Common myeloid progenitor, CD34-positive (primary cell): ENCODE results near the gene SFTPB.

ENCODE experiments used
- CTCF ChIA-PET: fragments of 350-600 bp; sonication (Branson Sonifier 250); formaldehyde crosslinking; loops from one replicate; lab custom pipeline; 2021; ENCODE audit warnings: antibody characterized with exemption; lab: Charles Lee
- POLR2A ChIA-PET: fragments of 350-600 bp; sonication (Branson Sonifier 250); formaldehyde crosslinking; loops from one replicate; lab custom pipeline; 2021; ENCODE audit warnings: antibody characterized with exemption; lab: Charles Lee
- DNase-seq, 3 donors: peaks; one replicate each; pipeline versions ENCODE4 v3.0.0 to v3.0.0-alpha.2; 2013
- H3K27ac ChIP-seq, 2 experiments: 1 replicate in 1 of 2; 2 replicates in 1 of 2; pipeline ENCODE4 v1.7.0; 2013; ENCODE audit warnings: inconsistent platforms in 2 of 2, low read length in 2 of 2, mild to moderate bottlenecking in 2 of 2, low read depth in 1 of 2, moderate library complexity in 1 of 2; ENCODE audit not compliant: severe bottlenecking in 2 of 2, insufficient read depth in 1 of 2, poor library complexity in 1 of 2
- H3K27me3 ChIP-seq, 5 experiments: replicated peaks in 2 of 5; 1 replicate in 3 of 5; 2 replicates in 2 of 5; pipeline versions ENCODE4 v1.6.1 to v1.7.0; 2013; ENCODE audit warnings: low read length in 4 of 5, mild to moderate bottlenecking in 2 of 5, moderate library complexity in 2 of 5, inconsistent platforms in 1 of 5; ENCODE audit not compliant: insufficient read depth in 5 of 5, control insufficient read depth in 4 of 5
- H3K36me3 ChIP-seq, 4 experiments: 1 replicate in 2 of 4; 2 replicates in 2 of 4; pipeline versions ENCODE4 v1.6.1 to v1.7.0; 2013; ENCODE audit warnings: low read length in 3 of 4, control low read depth in 1 of 4, mild to moderate bottlenecking in 1 of 4; ENCODE audit not compliant: control insufficient read depth in 4 of 4, insufficient read depth in 4 of 4
- H3K4me1 ChIP-seq, 4 experiments: 1 replicate in 3 of 4; 2 replicates in 1 of 4; pipeline versions ENCODE4 v1.6.1 to v1.7.1; 2013; ENCODE audit warnings: low read length in 3 of 4, mild to moderate bottlenecking in 3 of 4, control low read depth in 1 of 4, inconsistent platforms in 1 of 4, moderate library complexity in 1 of 4; ENCODE audit not compliant: control insufficient read depth in 4 of 4, insufficient read depth in 4 of 4; ENCODE audit errors: control extremely low read depth in 1 of 4
- H3K4me3 ChIP-seq, 7 experiments: 1 replicate in 4 of 7; 2 replicates in 3 of 7; pipeline versions ENCODE4 v1.5.1 to v1.7.0; 2013; ENCODE audit warnings: mild to moderate bottlenecking in 7 of 7, low read length in 6 of 7, moderate library complexity in 6 of 7, inconsistent platforms in 2 of 7, low read depth in 2 of 7, control low read depth in 1 of 7; ENCODE audit not compliant: insufficient read depth in 4 of 7, control insufficient read depth in 1 of 7; ENCODE audit errors: extremely low read depth in 1 of 7
- H3K9me3 ChIP-seq, 5 experiments: 1 replicate in 4 of 5; 2 replicates in 1 of 5; pipeline versions ENCODE4 v1.6.1 to v1.7.1; 2013; ENCODE audit warnings: low read length in 4 of 5, mild to moderate bottlenecking in 2 of 5, inconsistent platforms in 1 of 5, low read depth in 1 of 5, moderate library complexity in 1 of 5; ENCODE audit not compliant: control insufficient read depth in 4 of 5, insufficient read depth in 2 of 5; ENCODE audit errors: control extremely low read depth in 1 of 5
- WGBS: methylation state at CpG from one replicate; pipeline ENCODE4 v1.1.5; 2013; ENCODE audit not compliant: insufficient coverage; 5-methylcytosine and 5-hydroxymethylcytosine counted together

SFTPB gene

DNA sequence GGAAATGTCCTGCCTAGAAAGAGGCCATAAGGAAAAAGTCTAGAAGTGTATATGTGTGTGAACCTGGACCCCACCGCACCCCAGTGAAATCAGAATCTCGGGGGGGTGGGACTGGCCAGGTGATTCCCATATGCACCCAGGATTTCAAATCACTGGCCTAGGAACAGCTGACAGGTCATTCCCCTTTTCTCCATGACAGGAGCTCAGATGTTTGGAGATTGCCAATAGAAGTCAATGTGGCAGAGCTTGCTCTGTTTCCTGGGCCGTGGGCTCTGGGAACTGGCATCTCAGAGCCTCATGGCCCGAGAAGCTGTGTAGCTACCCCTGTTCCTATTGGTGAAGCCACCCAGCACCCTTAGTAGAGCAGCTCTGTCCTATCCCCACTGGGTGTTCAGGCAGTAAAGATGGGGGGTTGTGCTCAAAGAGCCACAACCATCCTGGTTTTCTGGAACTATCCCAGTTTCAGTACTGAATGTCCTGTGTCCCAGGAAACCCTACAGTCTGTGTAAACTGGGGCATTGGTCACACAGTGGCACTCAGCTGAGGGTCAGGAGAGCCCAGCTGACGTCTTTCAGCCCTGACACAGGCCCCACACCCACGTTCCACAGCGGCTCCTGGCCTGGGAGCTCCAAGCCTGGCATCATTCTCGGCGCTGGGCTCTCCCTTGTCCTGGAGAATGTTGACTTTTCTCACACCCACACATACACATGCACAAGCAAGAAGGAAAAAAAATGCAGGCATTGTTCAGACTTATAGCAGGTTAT lies 45.0 kb upstream of the SFTPB start:
- no peak overlapping the region for H3K27ac ChIP-seq
- H3K4me1 ChIP-seq, result peaks cover 20 to 75% (median 52%) of the 10 kb centered on the region in 4 experiments
- H3K9me3 ChIP-seq, result no peaks in the 10 kb centered on the region
- H3K4me3 ChIP-seq, result peak overlapping the region in 3 of 7 experiments; percentile 26 to 44 (median 43)
- ChIA-PET CTCF (interaction anchor here (0.6 to 2.9 kb wide), 18 partner anchors 9 to 323 kb away, joined by 3 to 17 read pairs (median 4); no protein-coding TSS in a partner anchor), POLR2A (interaction anchor here (1.0 kb wide), 1 partner anchor 34 kb away, joined by 3 read pairs; no protein-coding TSS in a partner anchor)
- no peaks in the 10 kb centered on the region for H3K27me3 ChIP-seq
- DNase-seq, result no peak
- WGBS, result 95% methylated on average over 6 of the region's 9 CpGs
- H3K36me3 ChIP-seq, result no peaks in the 10 kb centered on the region

GRCh38 chr2:85712336-85712735 lies 44.3 kb upstream of the SFTPB start:
- ChIA-PET CTCF (interaction anchor here (0.6 to 2.9 kb wide), 19 partner anchors 8 to 324 kb away, joined by 3 to 17 read pairs (median 4); no protein-coding TSS in a partner anchor), POLR2A (interaction anchor here (1.0 kb wide), 1 partner anchor 34 kb away, joined by 3 read pairs; no protein-coding TSS in a partner anchor)
- H3K27ac ChIP-seq, result no peak overlapping the region
- peak; percentile 50 to 68 (median 60) for DNase-seq
- H3K4me1 ChIP-seq, result peaks cover 20 to 80% (median 52%) of the 10 kb centered on the region in 4 experiments
- peak overlapping the region in 3 of 7 experiments; percentile 26 to 44 (median 43) for H3K4me3 ChIP-seq
- no peaks in the 10 kb centered on the region for H3K27me3 ChIP-seq
- H3K9me3 ChIP-seq, result no peaks in the 10 kb centered on the region
- H3K36me3 ChIP-seq, result no peaks in the 10 kb centered on the region
- 3% methylated on average over 3 of the region's 15 CpGs for WGBS

DNA sequence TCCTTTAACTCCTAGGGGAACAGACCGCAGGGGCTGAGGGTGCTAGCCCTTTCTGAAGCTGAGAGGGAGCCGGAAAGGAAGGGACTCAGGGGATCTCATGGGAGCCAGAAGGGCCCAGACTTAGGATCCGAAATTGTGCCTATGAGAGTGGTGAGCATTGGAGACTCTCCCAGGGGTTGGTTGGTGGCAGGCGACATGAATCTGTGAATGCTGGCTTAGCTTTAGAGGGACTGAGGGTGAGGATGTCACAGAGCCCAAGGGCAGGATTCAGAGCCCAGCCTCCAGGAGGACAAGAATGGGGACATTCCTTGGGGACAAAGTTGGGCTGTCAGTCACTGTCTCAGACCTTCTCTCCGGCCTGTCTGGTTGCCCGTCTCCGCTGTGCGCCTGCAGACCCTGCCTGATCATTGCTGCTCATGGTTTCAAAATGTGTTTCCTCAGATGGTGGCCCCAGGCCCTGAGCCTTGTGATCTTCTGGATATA lies 43.6 kb upstream of the SFTPB start:
- POLR2A ChIA-PET, result interaction anchor here (1.0 kb wide), 1 partner anchor 33 kb away, joined by 3 read pairs; no protein-coding TSS in a partner anchor
- Histone ChIP-seq H3K9me3 (no peaks in the 10 kb centered on the region), H3K27me3 (no peaks in the 10 kb centered on the region), H3K4me1 (peaks cover 20 to 86% (median 58%) of the 10 kb centered on the region in 4 experiments), H3K27ac (no peak overlapping the region), H3K4me3 (no peak overlapping the region), H3K36me3 (no peaks in the 10 kb centered on the region)
- CTCF ChIA-PET, result interaction anchor here (0.6 to 8.7 kb wide), 17 partner anchors 10 to 324 kb away, joined by 3 to 102 read pairs (median 4); no protein-coding TSS in a partner anchor
- 83% methylated on average over 8 of the region's 8 CpGs for WGBS
- no peak for DNase-seq

- no peaks in the 10 kb centered on the region for H3K36me3 ChIP-seq
- POLR2A ChIA-PET, result no interaction called here
- no peaks in the 10 kb centered on the region for H3K9me3 ChIP-seq
- no peak for DNase-seq
- no peak overlapping the region for H3K4me3 ChIP-seq
- no peak overlapping the region for H3K27ac ChIP-seq
- WGBS, result 96% methylated on average over 15 of the region's 19 CpGs
- H3K4me1 ChIP-seq, result peaks cover 20 to 88% (median 64%) of the 10 kb centered on the region in 4 experiments
- H3K27me3 ChIP-seq, result no peaks in the 10 kb centered on the region
- CTCF ChIA-PET, result interaction anchor here (0.7 to 8.7 kb wide), 14 partner anchors 9 to 103 kb away, joined by 3 to 102 read pairs (median 6); no protein-coding TSS in a partner anchor
Measured at GRCh38 chr2:85710687-85711577, 42.9 kb upstream of the SFTPB start.

- WGBS, result 19% methylated on average over 4 of the region's 4 CpGs
- Histone ChIP-seq H3K4me3 (peak overlapping the region in 1 of 7 experiments; percentile 14), H3K36me3 (no peaks in the 10 kb centered on the region), H3K4me1 (peaks cover 26 to 88% (median 72%) of the 10 kb centered on the region in 4 experiments), H3K27me3 (no peaks in the 10 kb centered on the region), H3K9me3 (no peaks in the 10 kb centered on the region), H3K27ac (no peak overlapping the region)
- ChIA-PET CTCF (interaction anchor here (0.7 to 8.7 kb wide), 12 partner anchors 10 to 125 kb away, joined by 3 to 102 read pairs (median 5); no protein-coding TSS in a partner anchor), POLR2A (interaction anchor here (0.6 kb wide), 1 partner anchor 50 kb away, joined by 3 read pairs; no protein-coding TSS in a partner anchor)
- DNase-seq, result peak in 2 of 3 donors; percentile 55 to 61
Measured at GRCh38 chr2:85709401-85709811, 41.4 kb upstream of the SFTPB start.

- DNase-seq, result no peak
- Histone ChIP-seq H3K9me3 (no peaks in the 10 kb centered on the region), H3K4me1 (peaks cover 26 to 84% (median 66%) of the 10 kb centered on the region in 4 experiments), H3K27ac (no peak overlapping the region), H3K27me3 (no peaks in the 10 kb centered on the region), H3K36me3 (no peaks in the 10 kb centered on the region), H3K4me3 (no peak overlapping the region)
- CTCF ChIA-PET, result interaction anchor here (0.9 to 8.7 kb wide), 13 partner anchors 11 to 105 kb away, joined by 3 to 102 read pairs (median 5); no protein-coding TSS in a partner anchor
- POLR2A ChIA-PET, result no interaction called here
- WGBS, result 100% methylated on average over 1 of the region's 1 CpG
Measured at GRCh38 chr2:85708641-85709040, 40.6 kb upstream of the SFTPB start.
